ENCODE measurements around the gene CSGALNACT2. TPM values are rescaled to one million over a fixed set of nuclear protein-coding genes. Genes with fewer than 3 reads are reported as not detected.

The CSGALNACT2 gene
- total and polyA plus RNA-seq, 9 of the 15 experiments (the other 6 are each of a cell fraction or from before 2014, with no cell fraction given), result 1.4 to 7.3 (median 3.5) TPM

DNA sequence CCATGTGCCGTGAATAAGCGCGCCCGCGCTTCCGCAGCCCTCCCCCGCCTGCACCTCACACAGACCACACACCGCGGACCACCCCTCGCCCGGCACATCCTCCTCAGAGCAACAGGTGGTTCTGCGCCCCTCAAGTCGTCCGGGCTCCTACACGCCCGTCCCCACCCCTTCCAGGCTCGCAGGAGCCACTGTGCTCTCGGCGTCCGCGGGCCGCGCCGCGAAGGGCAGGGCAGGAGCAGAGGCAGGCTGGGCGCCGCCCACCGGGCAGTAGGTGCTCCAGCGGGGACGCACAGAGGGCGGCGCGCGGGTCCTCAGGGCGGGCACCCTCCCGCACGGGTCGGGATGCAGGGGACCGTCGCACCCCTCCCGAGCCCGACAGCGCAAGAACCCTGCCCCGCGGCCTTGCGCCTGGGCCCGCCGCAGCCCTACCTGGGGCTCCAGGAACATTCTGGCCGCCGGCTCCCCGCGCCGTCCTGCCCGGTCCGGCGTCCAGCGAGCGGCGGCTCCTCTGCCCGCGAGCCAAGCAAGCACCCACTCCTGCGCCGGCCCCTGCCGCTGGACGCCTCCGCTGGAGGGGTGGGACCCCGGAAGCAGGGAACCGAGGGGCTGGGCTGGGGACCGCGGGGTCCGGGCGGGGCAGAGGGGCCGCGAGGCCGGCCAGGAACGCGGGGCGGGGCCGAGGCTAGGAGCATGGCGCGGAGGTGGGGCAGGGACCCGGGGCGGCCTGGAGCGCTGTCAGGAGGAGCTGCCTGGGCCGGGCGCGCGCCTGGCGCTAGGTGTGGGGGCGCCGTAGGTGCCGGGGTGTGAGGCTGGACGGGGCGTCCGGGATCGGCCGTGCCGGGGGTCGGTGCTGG is 91.2 kb downstream of the CSGALNACT2 start:
- ATAC-seq (no peak), DNase-seq (ENCODE audit: extremely low read depth in 1 of 4, low spot score in 3 of 4) (peak in 1 of 4 experiments; percentile 47), FAIRE-seq (no peak)
- no TSS peak for BruUV-seq (replicated peaks)
- POLR2A ChIA-PET, result no interaction called here
- Histone ChIP-seq H3K9me3 (replicated peaks; ENCODE audit: control insufficient read depth, insufficient read depth, low read depth, low read length) (no peaks in the 10 kb centered on the region), H3K27ac (ENCODE audit: extremely low read depth, low read depth, low read length) (no peak overlapping the region), H3K36me3 (ENCODE audit: control insufficient read depth, insufficient read depth, low read length) (no peaks in the 10 kb centered on the region), H3K9ac (ENCODE audit: insufficient read depth in 1 of 2, low read depth in 2 of 2, low read length in 2 of 2) (no peak overlapping the region), H3K4me3 (no peak overlapping the region), H3K27me3 (ENCODE audit: control insufficient read depth in 2 of 2, insufficient read depth in 2 of 2, low read length in 2 of 2) (peaks cover 14 to 68% of the 10 kb centered on the region in 2 experiments; a peak in 4 of 5 replicates), H3K79me2 (ENCODE audit: control insufficient read depth, insufficient read depth, low read length) (no peaks in the 10 kb centered on the region), H2AFZ (ENCODE audit: low read depth, low read length) (no peak overlapping the region), H3K4me2 (ENCODE audit: insufficient read depth, low read length) (no peak overlapping the region), H3K4me1 (replicated peaks in 1 of 2; ENCODE audit: control insufficient read depth in 2 of 2, insufficient read depth in 2 of 2, low read length in 2 of 2) (peaks cover 0 to 25% of the 10 kb centered on the region in 2 experiments; a peak in 1 of 5 replicates), H4K20me1 (replicated peaks; ENCODE audit: control insufficient read depth, insufficient read depth, low read length) (peaks cover 21% of the 10 kb centered on the region; the same call in 1 of the 2 replicates), H3K9me1 (ENCODE audit: control insufficient read depth, insufficient read depth, low read length) (peaks cover 15% of the 10 kb centered on the region)
- CTCF ChIA-PET (ENCODE audit: low intra/inter-chr PET ratio), result no interaction called here
- WGBS (ENCODE audit: insufficient coverage, low coverage, missing lambda C conversion rate), result 13% methylated on average over 57 of the region's 99 CpGs
- in situ Hi-C loops (cut with MboI), result no loop called here
- TF ChIP-seq ZNF717 (CRISPR knock-in tag; IDR thresholded peaks at IDR 0.05), result no peak
- peak; percentile 56 for TF ChIP-seq PCBP1 (IDR thresholded peaks at IDR 0.05; ENCODE audit: low read depth, low read length, poor library complexity, severe bottlenecking)
- intact Hi-C loops (cut with micrococcal nuclease), result no loop called here
